Measurements from ENCODE around the gene HDAC9. TPM values are rescaled to one million over a fixed set of nuclear protein-coding genes. Genes with fewer than 3 reads are reported as not detected.

The HDAC9 gene
- total RNA-seq, 1 experiment from 2014 or later = 4.3 TPM

GRCh38 chr7:18626086-18626485 lies 130.5 kb downstream of the HDAC9 start:
- Histone ChIP-seq H3K27me3 (ENCODE audit: insufficient read depth, low read length) (no peaks in the 10 kb centered on the region), H2AFZ (ENCODE audit: low read depth, low read length, poor library complexity, severe bottlenecking) (no peak overlapping the region), H4K20me1 (ENCODE audit: insufficient read depth) (no peaks in the 10 kb centered on the region), H3K4me1 (ENCODE audit: control insufficient read depth in 1 of 2, insufficient read depth in 2 of 2, low read length in 2 of 2) (no peaks in the 10 kb centered on the region), H3K4me2 (ENCODE audit: low read length) (no peak overlapping the region), H3K9me3 (ENCODE audit: control insufficient read depth in 1 of 2, insufficient read depth in 1 of 2, low read depth in 1 of 2, low read length in 2 of 2) (no peaks in the 10 kb centered on the region), H3K9me2 (ENCODE audit: insufficient read depth) (no peaks in the 10 kb centered on the region), H3K9ac (ENCODE audit: low read length) (no peak overlapping the region), H3K27ac (ENCODE audit: low read depth, low read length) (no peak overlapping the region), H3K79me2 (ENCODE audit: insufficient read depth, low read length) (no peaks in the 10 kb centered on the region), H3K36me3 (ENCODE audit: control insufficient read depth in 1 of 2, insufficient read depth in 2 of 2, low read length in 2 of 2) (no peaks in the 10 kb centered on the region), H3K4me3 (replicated peaks in 1 of 2; ENCODE audit: low read depth in 1 of 2, low read length in 2 of 2) (no peak overlapping the region)
- ChIA-PET CTCF (no interaction called here), RAD21 (ENCODE audit: low non-redundant PET in 1 of 2, low total read pairs in 2 of 2, uncharacterized antibody in 2 of 2, unreplicated experiment in 2 of 2) (no interaction called here), POLR2A (no interaction called here)
- TF ChIP-seq FOSL1 (IDR thresholded peaks at IDR 0.05; ENCODE audit: low read depth) (no peak), CTCF (IDR thresholded peaks at IDR 0.05 in 2 of 3, conservative IDR thresholded peaks at IDR 0.05 in 1 of 3; ENCODE audit: borderline replicate concordance in 1 of 3, insufficient read depth in 1 of 3, low read depth in 2 of 3, low read length in 2 of 3) (no peak), YY1 (IDR thresholded peaks at IDR 0.05; ENCODE audit: extremely low read depth, insufficient replicate concordance, low read depth, low read length) (no peak), MAX (IDR thresholded peaks at IDR 0.05) (no peak), SIN3A (IDR thresholded peaks at IDR 0.05; ENCODE audit: low read depth) (no peak), TCF7L2 (IDR thresholded peaks at IDR 0.05; ENCODE audit: borderline replicate concordance, extremely low read depth, insufficient read depth, insufficient read length) (no peak), SRF (IDR thresholded peaks at IDR 0.05; ENCODE audit: low read depth) (no peak), CBX3 (IDR thresholded peaks at IDR 0.05; ENCODE audit: low read depth) (no peak), ZNF274 (IDR thresholded peaks at IDR 0.05; ENCODE audit: low read depth, low read length) (no peak), EZH2phosphoT487 (IDR thresholded peaks at IDR 0.05; ENCODE audit: borderline replicate concordance) (no peak), RAD21 (IDR thresholded peaks at IDR 0.05; ENCODE audit: low read depth) (no peak), POLR2AphosphoS5 (IDR thresholded peaks at IDR 0.05; ENCODE audit: low read depth, low read length) (no peak), ELF1 (IDR thresholded peaks at IDR 0.05; ENCODE audit: borderline replicate concordance, low read depth) (no peak), EZH2 (IDR thresholded peaks at IDR 0.05) (no peak), SP1 (IDR thresholded peaks at IDR 0.05; ENCODE audit: low read depth) (no peak), JUND (IDR thresholded peaks at IDR 0.05) (no peak), ATF3 (IDR thresholded peaks at IDR 0.05) (no peak), ZFX (IDR thresholded peaks at IDR 0.05) (no peak), POLR2A (IDR thresholded peaks at IDR 0.05; ENCODE audit: borderline replicate concordance, extremely low read depth, insufficient read depth, insufficient read length) (no peak), EGR1 (IDR thresholded peaks at IDR 0.05; ENCODE audit: low read depth) (no peak)
- BruUV-seq (replicated peaks) = no TSS peak
- intact Hi-C loops (cut with micrococcal nuclease) = no loop called here
- no peak for ATAC-seq
- DNase-seq (ENCODE audit: low read depth, low spot score) = no peak
